ENCODE measurements around the gene PIEZO2. TPM values are rescaled to one million over a fixed set of nuclear protein-coding genes. Genes with fewer than 3 reads are reported as not detected.

PIEZO2 gene
- total RNA-seq, 1 donor from 2014 or later: 8.4 TPM

- Mint-ChIP-seq H3K4me3 (ENCODE audit: unreplicated experiment) (no peak overlapping the region), H3K36me3 (ENCODE audit: low read depth, unreplicated experiment) (no peaks in the 10 kb centered on the region), H3K9me3 (ENCODE audit: unreplicated experiment) (no peaks in the 10 kb centered on the region), H3K27me3 (ENCODE audit: unreplicated experiment) (no peaks in the 10 kb centered on the region), H3K27ac (ENCODE audit: unreplicated experiment) (no peak overlapping the region), H3K4me1 (ENCODE audit: unreplicated experiment) (no peaks in the 10 kb centered on the region)
- no peak for DNase-seq (ENCODE audit: low spot score)
- TF ChIP-seq, protein P1, sequence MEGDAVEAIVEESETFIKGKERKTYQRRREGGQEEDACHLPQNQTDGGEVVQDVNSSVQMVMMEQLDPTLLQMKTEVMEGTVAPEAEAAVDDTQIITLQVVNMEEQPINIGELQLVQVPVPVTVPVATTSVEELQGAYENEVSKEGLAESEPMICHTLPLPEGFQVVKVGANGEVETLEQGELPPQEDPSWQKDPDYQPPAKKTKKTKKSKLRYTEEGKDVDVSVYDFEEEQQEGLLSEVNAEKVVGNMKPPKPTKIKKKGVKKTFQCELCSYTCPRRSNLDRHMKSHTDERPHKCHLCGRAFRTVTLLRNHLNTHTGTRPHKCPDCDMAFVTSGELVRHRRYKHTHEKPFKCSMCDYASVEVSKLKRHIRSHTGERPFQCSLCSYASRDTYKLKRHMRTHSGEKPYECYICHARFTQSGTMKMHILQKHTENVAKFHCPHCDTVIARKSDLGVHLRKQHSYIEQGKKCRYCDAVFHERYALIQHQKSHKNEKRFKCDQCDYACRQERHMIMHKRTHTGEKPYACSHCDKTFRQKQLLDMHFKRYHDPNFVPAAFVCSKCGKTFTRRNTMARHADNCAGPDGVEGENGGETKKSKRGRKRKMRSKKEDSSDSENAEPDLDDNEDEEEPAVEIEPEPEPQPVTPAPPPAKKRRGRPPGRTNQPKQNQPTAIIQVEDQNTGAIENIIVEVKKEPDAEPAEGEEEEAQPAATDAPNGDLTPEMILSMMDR (IDR thresholded peaks at IDR 0.05; ENCODE audit: unreplicated experiment): no peak
Measured at GRCh38 chr18:10789180-10789579, 360.2 kb downstream of the PIEZO2 start.

- Mint-ChIP-seq H3K9me3 (ENCODE audit: unreplicated experiment) (no peaks in the 10 kb centered on the region), H3K4me3 (ENCODE audit: unreplicated experiment) (no peak overlapping the region), H3K4me1 (ENCODE audit: unreplicated experiment) (no peaks in the 10 kb centered on the region), H3K36me3 (ENCODE audit: low read depth, unreplicated experiment) (no peaks in the 10 kb centered on the region), H3K27me3 (ENCODE audit: unreplicated experiment) (no peaks in the 10 kb centered on the region), H3K27ac (ENCODE audit: unreplicated experiment) (no peak overlapping the region)
- TF ChIP-seq, protein P1 (IDR thresholded peaks at IDR 0.05; ENCODE audit: unreplicated experiment): peak; percentile 90
- DNase-seq (ENCODE audit: low spot score): peak; percentile 81
Measured at GRCh38 chr18:10787293-10787901, 362.0 kb downstream of the PIEZO2 start.

GRCh38 chr18:10785798-10786197 lies 363.6 kb downstream of the PIEZO2 start:
- H3K27ac Mint-ChIP-seq (ENCODE audit: unreplicated experiment): no peak overlapping the region
- H3K4me1 Mint-ChIP-seq (ENCODE audit: unreplicated experiment): no peaks in the 10 kb centered on the region
- no peak for DNase-seq (ENCODE audit: low spot score)
- no peaks in the 10 kb centered on the region for H3K9me3 Mint-ChIP-seq (ENCODE audit: unreplicated experiment)
- H3K36me3 Mint-ChIP-seq (ENCODE audit: low read depth, unreplicated experiment): no peaks in the 10 kb centered on the region
- TF ChIP-seq, protein P1 (IDR thresholded peaks at IDR 0.05; ENCODE audit: unreplicated experiment): no peak
- H3K4me3 Mint-ChIP-seq (ENCODE audit: unreplicated experiment): no peak overlapping the region
- no peaks in the 10 kb centered on the region for H3K27me3 Mint-ChIP-seq (ENCODE audit: unreplicated experiment)

- Mint-ChIP-seq H3K27me3 (ENCODE audit: unreplicated experiment) (no peaks in the 10 kb centered on the region), H3K4me1 (ENCODE audit: unreplicated experiment) (no peaks in the 10 kb centered on the region), H3K27ac (ENCODE audit: unreplicated experiment) (no peak overlapping the region), H3K9me3 (ENCODE audit: unreplicated experiment) (no peaks in the 10 kb centered on the region), H3K36me3 (ENCODE audit: low read depth, unreplicated experiment) (no peaks in the 10 kb centered on the region), H3K4me3 (ENCODE audit: unreplicated experiment) (no peak overlapping the region)
- DNase-seq (ENCODE audit: low spot score): no peak
- TF ChIP-seq, protein P1 (IDR thresholded peaks at IDR 0.05; ENCODE audit: unreplicated experiment): no peak
Measured at GRCh38 chr18:10784596-10785202, 364.7 kb downstream of the PIEZO2 start.

- no peaks in the 10 kb centered on the region for H3K4me1 Mint-ChIP-seq (ENCODE audit: unreplicated experiment)
- TF ChIP-seq, protein P1 (IDR thresholded peaks at IDR 0.05; ENCODE audit: unreplicated experiment): no peak
- DNase-seq (ENCODE audit: low spot score): no peak
- no peak overlapping the region for H3K27ac Mint-ChIP-seq (ENCODE audit: unreplicated experiment)
- H3K27me3 Mint-ChIP-seq (ENCODE audit: unreplicated experiment): no peaks in the 10 kb centered on the region
- H3K36me3 Mint-ChIP-seq (ENCODE audit: low read depth, unreplicated experiment): no peaks in the 10 kb centered on the region
- no peak overlapping the region for H3K4me3 Mint-ChIP-seq (ENCODE audit: unreplicated experiment)
- H3K9me3 Mint-ChIP-seq (ENCODE audit: unreplicated experiment): no peaks in the 10 kb centered on the region
Measured at GRCh38 chr18:10783941-10784340, 365.4 kb downstream of the PIEZO2 start.

Data from endothelial cell (in vitro differentiated cells).